Loucy (cell line): ENCODE results near the gene EDC4.

Experiments
- CTCF ChIP-seq: fragments of 200-600 bp; sonication (generic); conservative IDR thresholded peaks from 2 replicates; pipeline ENCODE4 v1.5.1; 2014; ENCODE audit warnings: mild to moderate bottlenecking, antibody characterized with exemption, low read length
- EZH2phosphoT487 ChIP-seq: fragments of 200-600 bp; IDR thresholded peaks from 2 replicates; pipeline ENCODE4 v1.6.1; 2018; ENCODE audit warnings: antibody characterized with exemption, mild to moderate bottlenecking, moderate library complexity, borderline replicate concordance

- no peak for TF ChIP-seq CTCF
- no peak for TF ChIP-seq EZH2phosphoT487
Measured at GRCh38 chr16:67873435-67874370, 851 bp downstream of the EDC4 start.
